ENCODE data around the gene ZNRD2. TPM values are rescaled to one million over a fixed set of nuclear protein-coding genes. Genes with fewer than 3 reads are reported as not detected.

The ZNRD2 gene
- total RNA-seq, 1 experiment from 2014 or later, result 45.8 TPM

DNA sequence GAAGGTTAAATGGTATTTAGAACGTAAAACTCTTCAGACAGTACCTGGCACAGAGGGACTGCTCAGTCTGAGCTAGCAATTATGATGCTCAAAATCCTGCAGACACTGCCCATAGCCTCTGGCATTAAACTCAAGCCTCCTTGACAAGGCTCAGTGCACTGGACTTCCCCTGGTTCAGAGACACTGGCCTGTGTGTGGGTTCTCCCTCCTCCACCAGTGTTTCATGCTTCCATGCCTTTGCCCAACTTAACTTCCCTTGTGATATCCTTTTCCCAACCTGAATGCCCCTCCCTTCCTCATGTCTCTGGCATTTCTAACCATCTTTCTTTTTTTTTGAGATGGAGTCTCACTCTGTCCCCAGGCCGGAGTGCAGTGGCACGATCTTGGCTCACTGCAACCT, 21.2 kb upstream of the ZNRD2 start:
- Histone ChIP-seq H3K79me2 (ENCODE audit: insufficient read depth, low read length) (no peaks in the 10 kb centered on the region), H3K9me3 (ENCODE audit: control insufficient read depth, low read depth, low read length) (no peaks in the 10 kb centered on the region), H3K18ac (ENCODE audit: insufficient read length, low read depth, low read length) (no peak overlapping the region), H3K27ac (ENCODE audit: insufficient read length, low read depth, low read length) (no peak overlapping the region), H3T11ph (ENCODE audit: low read length) (no peak overlapping the region), H2BK120ac (ENCODE audit: low read depth, low read length, poor library complexity, severe bottlenecking) (no peak overlapping the region), H3K14ac (ENCODE audit: insufficient read depth, low read length) (no peak overlapping the region), H3K56ac (ENCODE audit: insufficient read length, low read depth, low read length) (no peak overlapping the region), H4K20me1 (ENCODE audit: control insufficient read depth, insufficient read depth, insufficient read length) (no peaks in the 10 kb centered on the region), H3K23ac (ENCODE audit: insufficient read length, low read depth, low read length) (no peak overlapping the region), H3K79me1 (ENCODE audit: insufficient read depth, low read depth, low read length, poor library complexity, severe bottlenecking) (no peaks in the 10 kb centered on the region), H4K91ac (ENCODE audit: insufficient read length, low read depth, low read length) (no peak overlapping the region), H4K5ac (ENCODE audit: insufficient read length, low read depth, low read length) (no peak overlapping the region), H3K23me2 (ENCODE audit: insufficient read length, low read depth, low read length, poor library complexity, severe bottlenecking) (peaks cover 2% of the 10 kb centered on the region), H3K9ac (ENCODE audit: extremely low read depth, insufficient read length, low read length) (no peak overlapping the region), H3K4me2 (ENCODE audit: insufficient read depth, insufficient read length, low read length) (no peak overlapping the region), H3K27me3 (ENCODE audit: insufficient read depth, low read length) (peaks cover 4% of the 10 kb centered on the region; the same call in 1 of the 2 replicates), H2AK5ac (ENCODE audit: insufficient read length, low read length) (no peak overlapping the region), H2BK20ac (ENCODE audit: low read depth, low read length, poor library complexity, severe bottlenecking) (no peak overlapping the region), H2BK15ac (ENCODE audit: low read depth, low read length) (no peak overlapping the region), H2BK5ac (ENCODE audit: insufficient read length, low read length) (no peak overlapping the region), H3K4me1 (ENCODE audit: insufficient read depth, low read length) (peaks cover 2% of the 10 kb centered on the region; the same call in 1 of the 2 replicates), H2AFZ (ENCODE audit: low read length) (no peak overlapping the region), H4K8ac (replicated peaks; ENCODE audit: insufficient read length, low read depth, low read length) (no peak overlapping the region), H2BK12ac (ENCODE audit: insufficient read length, low read depth, low read length) (no peak overlapping the region), H3K4ac (ENCODE audit: low read depth, low read length) (no peak overlapping the region)
- Mint-ChIP-seq H3K36me3 (ENCODE audit: insufficient read depth in 1 of 3, low read depth in 3 of 3) (no peaks in the 10 kb centered on the region), H3K27ac (no peak overlapping the region), H3K9me3 (peaks cover 0 to 2% of the 10 kb centered on the region in 2 experiments; a peak in 2 of 5 replicates), H3K4me3 (no peak overlapping the region), H3K4me1 (peaks cover 28 to 46% of the 10 kb centered on the region in 2 experiments), H3K27me3 (ENCODE audit: low read depth) (peaks cover 80% of the 10 kb centered on the region)
- TF ChIP-seq, protein P1, sequence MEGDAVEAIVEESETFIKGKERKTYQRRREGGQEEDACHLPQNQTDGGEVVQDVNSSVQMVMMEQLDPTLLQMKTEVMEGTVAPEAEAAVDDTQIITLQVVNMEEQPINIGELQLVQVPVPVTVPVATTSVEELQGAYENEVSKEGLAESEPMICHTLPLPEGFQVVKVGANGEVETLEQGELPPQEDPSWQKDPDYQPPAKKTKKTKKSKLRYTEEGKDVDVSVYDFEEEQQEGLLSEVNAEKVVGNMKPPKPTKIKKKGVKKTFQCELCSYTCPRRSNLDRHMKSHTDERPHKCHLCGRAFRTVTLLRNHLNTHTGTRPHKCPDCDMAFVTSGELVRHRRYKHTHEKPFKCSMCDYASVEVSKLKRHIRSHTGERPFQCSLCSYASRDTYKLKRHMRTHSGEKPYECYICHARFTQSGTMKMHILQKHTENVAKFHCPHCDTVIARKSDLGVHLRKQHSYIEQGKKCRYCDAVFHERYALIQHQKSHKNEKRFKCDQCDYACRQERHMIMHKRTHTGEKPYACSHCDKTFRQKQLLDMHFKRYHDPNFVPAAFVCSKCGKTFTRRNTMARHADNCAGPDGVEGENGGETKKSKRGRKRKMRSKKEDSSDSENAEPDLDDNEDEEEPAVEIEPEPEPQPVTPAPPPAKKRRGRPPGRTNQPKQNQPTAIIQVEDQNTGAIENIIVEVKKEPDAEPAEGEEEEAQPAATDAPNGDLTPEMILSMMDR (conservative IDR thresholded peaks at IDR 0.05), result no peak
- no CpG with 5 or more reads among the region's 3 CpGs for WGBS (ENCODE audit: extremely low coverage, insufficient read length, low lambda C conversion rate)
- DNase-seq, result no peak

Measured in H9 (cell line).